Mucosa of descending colon (tissue), 3 donors: ENCODE data around the gene TRIM23. TPM values are rescaled to one million over a fixed set of nuclear protein-coding genes. Genes with fewer than 3 reads are reported as not detected.

Experiments
- ATAC-seq: fragments of 200-7000 bp; cut with Tn5 transposase; one replicate; pipeline ENCODE4 v1.9.1; 2020; ENCODE audit warnings: mild to moderate bottlenecking, moderate library complexity
- DNase-seq, 3 donors: peaks; one replicate each; pipeline ENCODE4 v3.0.0-alpha.2; 2020
- H3K36me3 ChIP-seq: fragments of 200-600 bp; one replicate; pipeline ENCODE4 v1.8.0; 2021; ENCODE audit warnings: low read depth, mild to moderate bottlenecking
- H3K4me1 ChIP-seq: fragments of 200-600 bp; one replicate; pipeline ENCODE4 v1.8.0; 2021; ENCODE audit warnings: low read depth, mild to moderate bottlenecking
- H3K4me3 ChIP-seq: fragments of 200-600 bp; one replicate; pipeline ENCODE4 v1.8.0; 2021; ENCODE audit warnings: mild to moderate bottlenecking
- H3K9me3 ChIP-seq: fragments of 200-600 bp; one replicate; pipeline ENCODE4 v1.8.0; 2021; ENCODE audit warnings: mild to moderate bottlenecking
- CTCF ChIP-seq: fragments of 200-600 bp; IDR thresholded peaks from one replicate; pipeline ENCODE4 v1.8.0; 2022; ENCODE audit warnings: antibody characterized with exemption, mild to moderate bottlenecking
- intact Hi-C, 2 donors: fragments of 100-400 bp; cut with DNase I in 1 of 2; cut with micrococcal nuclease in 1 of 2; formaldehyde crosslinking; loops; one replicate each; pipeline versions ENCODE4 v1.11.0 to v1.11.1; 2022; cut with DNase I, micrococcal nuclease
- total RNA-seq, 3 donors: library from RNA; stranded (reverse); fragmentation: NEBNext Ultra II Directional in 2 of 3; extraction: Animal tissue kit (Norgen Biotek cat#: 25700) in 2 of 3; gene quantifications; one replicate each; pipeline versions ENCODE4 v1.2.1 to v1.2.4, GENCODE V29; 2021 to 2023
- donor health status: DM: no; HTN: no; CAD: no; lungs with moderate emphysema.
- donor health status: DM: no; HTN: no; CAD: no.
- donor health status: DM: no; HTN: yes; CAD: no.

Gene TRIM23
- total RNA-seq, 3 donors from 2014 or later = 5.5 to 22.8 (median 8.5) TPM

- no peak for DNase-seq
- H3K36me3 ChIP-seq = peaks cover 5% of the 10 kb centered on the region
- no peaks in the 10 kb centered on the region for H3K4me1 ChIP-seq
- intact Hi-C loops = no loop called here
- no peak for ATAC-seq
- TF ChIP-seq CTCF = no peak
- H3K9me3 ChIP-seq = no peaks in the 10 kb centered on the region
- no peak overlapping the region for H3K4me3 ChIP-seq
These were observed 35.4 kb downstream of the TRIM23 start for GRCh38 chr5:65588694-65589093.

GRCh38 chr5:65577141-65577540 is 47.0 kb downstream of the TRIM23 start:
- no peak for TF ChIP-seq CTCF
- Histone ChIP-seq H3K4me1 (no peaks in the 10 kb centered on the region), H3K9me3 (no peaks in the 10 kb centered on the region), H3K36me3 (no peaks in the 10 kb centered on the region), H3K4me3 (no peak overlapping the region)
- intact Hi-C loops = no loop called here
- ATAC-seq = no peak
- DNase-seq = no peak

- Histone ChIP-seq H3K9me3 (no peaks in the 10 kb centered on the region), H3K36me3 (no peaks in the 10 kb centered on the region), H3K4me3 (no peak overlapping the region), H3K4me1 (peaks cover 2% of the 10 kb centered on the region)
- DNase-seq (no peak), ATAC-seq (peak; percentile 70)
- no peak for TF ChIP-seq CTCF
- intact Hi-C loops = no loop called here
These were observed 53.4 kb downstream of the TRIM23 start for GRCh38 chr5:65570598-65571226.

- DNase-seq (no peak), ATAC-seq (no peak)
- Histone ChIP-seq H3K9me3 (no peaks in the 10 kb centered on the region), H3K36me3 (no peaks in the 10 kb centered on the region), H3K4me1 (peaks cover 17% of the 10 kb centered on the region), H3K4me3 (no peak overlapping the region)
- TF ChIP-seq CTCF = no peak
- intact Hi-C loops = no loop called here
These were observed 57.6 kb downstream of the TRIM23 start for GRCh38 chr5:65566505-65566904.

GRCh38 chr5:65563777-65564176 is 60.4 kb downstream of the TRIM23 start:
- intact Hi-C loops = no loop called here
- DNase-seq = no peak
- ATAC-seq = no peak
- peaks cover 15% of the 10 kb centered on the region for H3K4me1 ChIP-seq
- H3K4me3 ChIP-seq = peak overlapping the region; percentile 52
- TF ChIP-seq CTCF = no peak
- no peaks in the 10 kb centered on the region for H3K9me3 ChIP-seq
- no peaks in the 10 kb centered on the region for H3K36me3 ChIP-seq
